Mesenchymal stem cell (in vitro differentiated cells and primary cell): ENCODE measurements around the gene HIKESHI.

ENCODE experiments used
- DNase-seq: peaks from one replicate; pipeline ENCODE4 v3.0.0-alpha.2; 2013
- H2AFZ ChIP-seq: one replicate; pipeline ENCODE4 v1.6.1; 2013; ENCODE audit warnings: low read depth, mild to moderate bottlenecking, control low read depth, inconsistent platforms, low read length, moderate library complexity
- H2AK5ac ChIP-seq: 2 replicates; pipeline ENCODE4 v1.6.1; 2013; ENCODE audit warnings: low read length, moderate library complexity, mild to moderate bottlenecking, inconsistent platforms; ENCODE audit not compliant: severe bottlenecking
- H2BK120ac ChIP-seq: one replicate; pipeline ENCODE4 v1.6.1; 2013; ENCODE audit warnings: low read depth, mild to moderate bottlenecking, inconsistent platforms, low read length, moderate library complexity
- H2BK12ac ChIP-seq, 2 experiments: one replicate each; pipeline ENCODE4 v1.6.1; 2013; ENCODE audit warnings: inconsistent platforms in 2 of 2, low read length in 2 of 2, mild to moderate bottlenecking in 2 of 2, moderate library complexity in 2 of 2, control low read depth in 1 of 2
- H2BK15ac ChIP-seq: one replicate; pipeline ENCODE4 v1.6.1; 2013; ENCODE audit warnings: mild to moderate bottlenecking, low read depth, inconsistent platforms; ENCODE audit not compliant: poor library complexity, severe bottlenecking
- H2BK5ac ChIP-seq: 2 replicates; pipeline ENCODE4 v1.6.1; 2013; ENCODE audit warnings: low read depth, mild to moderate bottlenecking, low read length, control low read depth, inconsistent platforms; ENCODE audit not compliant: poor library complexity, severe bottlenecking
- H3K14ac ChIP-seq, 2 experiments: one replicate each; pipeline ENCODE4 v1.6.1; 2013; ENCODE audit warnings: inconsistent platforms in 2 of 2, low read length in 2 of 2, control low read depth in 1 of 2, mild to moderate bottlenecking in 1 of 2, moderate library complexity in 1 of 2
- H3K18ac ChIP-seq, 2 experiments: one replicate each; pipeline ENCODE4 v1.6.1; 2013; ENCODE audit warnings: inconsistent platforms in 2 of 2, low read length in 2 of 2, control low read depth in 1 of 2, low read depth in 1 of 2, mild to moderate bottlenecking in 1 of 2
- H3K23ac ChIP-seq, 2 experiments: one replicate each; pipeline ENCODE4 v1.6.1; 2013; ENCODE audit warnings: inconsistent platforms in 2 of 2, low read length in 2 of 2, mild to moderate bottlenecking in 2 of 2, moderate library complexity in 2 of 2, control low read depth in 1 of 2
- H3K27ac ChIP-seq: 2 replicates; pipeline ENCODE4 v1.5.1; 2013; ENCODE audit warnings: mild to moderate bottlenecking, moderate library complexity, low read length, control low read depth, inconsistent platforms; ENCODE audit not compliant: poor library complexity, severe bottlenecking
- H3K27me3 ChIP-seq, 2 experiments: 2 replicates each; pipeline versions ENCODE4 v1.6.1 to v1.7.0; 2013; ENCODE audit warnings: low read length in 2 of 2, mild to moderate bottlenecking in 2 of 2, moderate library complexity in 2 of 2, control low read depth in 1 of 2, inconsistent platforms in 1 of 2; ENCODE audit not compliant: control insufficient read depth in 1 of 2, insufficient read depth in 1 of 2
- H3K36me3 ChIP-seq, 2 experiments: 2 replicates each; pipeline versions ENCODE4 v1.6.1 to v1.7.0; 2013; ENCODE audit warnings: low read length in 2 of 2, control low read depth in 1 of 2, inconsistent platforms in 1 of 2, low read depth in 1 of 2, mild to moderate bottlenecking in 1 of 2; ENCODE audit not compliant: insufficient read depth in 2 of 2, control insufficient read depth in 1 of 2
- H3K4ac ChIP-seq, 2 experiments: one replicate each; pipeline ENCODE4 v1.6.1; 2013; ENCODE audit warnings: inconsistent platforms in 2 of 2, low read length in 2 of 2, mild to moderate bottlenecking in 2 of 2, moderate library complexity in 2 of 2, control low read depth in 1 of 2, low read depth in 1 of 2
- H3K4me1 ChIP-seq: 2 replicates; pipeline ENCODE4 v1.6.1; 2013; ENCODE audit warnings: low read depth, low read length, control low read depth; ENCODE audit not compliant: control insufficient read depth, insufficient read depth
- H3K4me2 ChIP-seq: 2 replicates; pipeline ENCODE4 v1.6.1; 2013; ENCODE audit warnings: low read length, mild to moderate bottlenecking, inconsistent platforms; ENCODE audit not compliant: poor library complexity, severe bottlenecking
- H3K4me3 ChIP-seq, 2 experiments: 2 replicates each; pipeline versions ENCODE4 v1.5.1 to v1.7.0; 2013; ENCODE audit warnings: low read length in 2 of 2, mild to moderate bottlenecking in 2 of 2, control low read depth in 1 of 2, low read depth in 1 of 2; ENCODE audit not compliant: insufficient read depth in 1 of 2
- H3K79me1 ChIP-seq: replicated peaks from 2 replicates; pipeline ENCODE4 v1.6.1; 2013; ENCODE audit warnings: mild to moderate bottlenecking, control low read depth, low read length, inconsistent platforms; ENCODE audit not compliant: poor library complexity, severe bottlenecking
- H3K9ac ChIP-seq: 2 replicates; pipeline ENCODE4 v1.7.0; 2013; ENCODE audit warnings: mild to moderate bottlenecking, low read length, moderate library complexity
- H3K9me3 ChIP-seq: 2 replicates; pipeline ENCODE4 v1.7.0; 2013; ENCODE audit warnings: mild to moderate bottlenecking, low read length; ENCODE audit not compliant: control insufficient read depth
- H4K8ac ChIP-seq: one replicate; pipeline ENCODE4 v1.6.1; 2013; ENCODE audit warnings: inconsistent platforms, mild to moderate bottlenecking, low read length, moderate library complexity
- H4K91ac ChIP-seq: one replicate; pipeline ENCODE4 v1.6.1; 2013; ENCODE audit warnings: mild to moderate bottlenecking, low read length, inconsistent platforms
- WGBS: methylation state at CpG from one replicate; pipeline ENCODE4 v1.1.7; 2013; ENCODE audit warnings: mixed read lengths; 5-methylcytosine and 5-hydroxymethylcytosine counted together

HIKESHI gene

GRCh38 chr11:86372041-86372440 lies 70.0 kb downstream of the HIKESHI start:
- H2BK12ac ChIP-seq, result no peak overlapping the region
- no peak overlapping the region for H2AFZ ChIP-seq
- H3K4me2 ChIP-seq, result no peak overlapping the region
- no peak overlapping the region for H2AK5ac ChIP-seq
- H2BK120ac ChIP-seq, result no peak overlapping the region
- no peak overlapping the region for H3K23ac ChIP-seq
- no peak overlapping the region for H3K14ac ChIP-seq
- H3K4me3 ChIP-seq, result no peak overlapping the region
- no peak overlapping the region for H2BK5ac ChIP-seq
- H3K18ac ChIP-seq, result no peak overlapping the region
- peaks cover 6% of the 10 kb centered on the region for H3K4me1 ChIP-seq
- H3K27ac ChIP-seq, result no peak overlapping the region
- no peak overlapping the region for H4K8ac ChIP-seq
- H3K4ac ChIP-seq, result no peak overlapping the region
- H3K9ac ChIP-seq, result no peak overlapping the region
- H3K36me3 ChIP-seq, result no peaks in the 10 kb centered on the region
- H3K9me3 ChIP-seq, result peaks cover 10% of the 10 kb centered on the region
- H4K91ac ChIP-seq, result no peak overlapping the region
- no peaks in the 10 kb centered on the region for H3K27me3 ChIP-seq
- 100% methylated on average over 1 of the region's 1 CpG for WGBS
- H2BK15ac ChIP-seq, result no peak overlapping the region
- no peaks in the 10 kb centered on the region for H3K79me1 ChIP-seq
- DNase-seq, result no peak

- H3K18ac ChIP-seq, result no peak overlapping the region
- peaks cover 12% of the 10 kb centered on the region for H3K9me3 ChIP-seq
- DNase-seq, result no peak
- H3K9ac ChIP-seq, result no peak overlapping the region
- H3K23ac ChIP-seq, result no peak overlapping the region
- no peak overlapping the region for H2BK12ac ChIP-seq
- no peak overlapping the region for H2BK120ac ChIP-seq
- H2BK5ac ChIP-seq, result no peak overlapping the region
- no peak overlapping the region for H3K27ac ChIP-seq
- no peak overlapping the region for H3K4ac ChIP-seq
- no peak overlapping the region for H3K4me2 ChIP-seq
- H3K4me1 ChIP-seq, result peaks cover 6% of the 10 kb centered on the region
- H2BK15ac ChIP-seq, result no peak overlapping the region
- no peaks in the 10 kb centered on the region for H3K79me1 ChIP-seq
- no peaks in the 10 kb centered on the region for H3K27me3 ChIP-seq
- no peak overlapping the region for H3K14ac ChIP-seq
- H3K36me3 ChIP-seq, result no peaks in the 10 kb centered on the region
- no peak overlapping the region for H2AK5ac ChIP-seq
- H4K91ac ChIP-seq, result no peak overlapping the region
- H4K8ac ChIP-seq, result no peak overlapping the region
- no peak overlapping the region for H3K4me3 ChIP-seq
- H2AFZ ChIP-seq, result no peak overlapping the region
These were observed 70.5 kb downstream of the HIKESHI start for GRCh38 chr11:86372586-86372985.

GRCh38 chr11:86374069-86374468 lies 72.0 kb downstream of the HIKESHI start:
- DNase-seq, result no peak
- Histone ChIP-seq H3K18ac (no peak overlapping the region), H4K8ac (no peak overlapping the region), H3K27me3 (no peaks in the 10 kb centered on the region), H2BK120ac (no peak overlapping the region), H3K14ac (no peak overlapping the region), H4K91ac (no peak overlapping the region), H3K4me1 (peaks cover 6% of the 10 kb centered on the region), H3K9ac (peak overlapping the region; percentile 71), H3K23ac (no peak overlapping the region), H3K4ac (no peak overlapping the region), H3K4me3 (peak overlapping the region in 1 of 2 experiments; percentile 72), H2AFZ (no peak overlapping the region), H3K9me3 (peaks cover 12% of the 10 kb centered on the region), H3K27ac (no peak overlapping the region), H3K79me1 (no peaks in the 10 kb centered on the region), H2AK5ac (no peak overlapping the region), H2BK15ac (no peak overlapping the region), H2BK12ac (no peak overlapping the region), H2BK5ac (no peak overlapping the region), H3K36me3 (no peaks in the 10 kb centered on the region), H3K4me2 (peak overlapping the region; percentile 66)
- no CpG with 5 or more reads among the region's 1 CpG for WGBS

- H3K27ac ChIP-seq, result no peak within 1 kb of the TSS
- peak within 1 kb of the TSS; percentile 71 for H3K9ac ChIP-seq
- H3K18ac ChIP-seq, result no peak within 1 kb of the TSS
- H3K9me3 ChIP-seq, result peaks cover 12% of the 10 kb centered on the region
- no peak within 1 kb of the TSS for H2BK12ac ChIP-seq
- peak within 1 kb of the TSS; percentile 30 for H2AFZ ChIP-seq
- H3K36me3 ChIP-seq, result no peaks in the 10 kb centered on the region
- peak within 1 kb of the TSS; percentile 60 for H4K8ac ChIP-seq
- no peak within 1 kb of the TSS for H3K4ac ChIP-seq
- no peak within 1 kb of the TSS for H2AK5ac ChIP-seq
- no peaks in the 10 kb centered on the region for H3K79me1 ChIP-seq
- H3K4me3 ChIP-seq, result peak within 1 kb of the TSS; percentile 47 to 72
- WGBS, result 35% methylated on average over 25 of the region's 25 CpGs
- H3K27me3 ChIP-seq, result no peaks in the 10 kb centered on the region
- no peak for DNase-seq
- H3K4me2 ChIP-seq, result peak within 1 kb of the TSS; percentile 66
- H4K91ac ChIP-seq, result no peak within 1 kb of the TSS
- H2BK120ac ChIP-seq, result no peak within 1 kb of the TSS
- no peak within 1 kb of the TSS for H2BK5ac ChIP-seq
- no peak within 1 kb of the TSS for H3K14ac ChIP-seq
- no peak within 1 kb of the TSS for H3K23ac ChIP-seq
- H3K4me1 ChIP-seq, result peaks cover 6% of the 10 kb centered on the region
- H2BK15ac ChIP-seq, result no peak within 1 kb of the TSS
These were observed 72.5 kb downstream of the HIKESHI start, which contains the start of gene CCDC81 for GRCh38 chr11:86374586-86374985. Gene CCDC81 (plus strand): TSS chr11:86374887. CDS start chr11:86375164, 277 bp downstream.
